Uterus (tissue), 2 donors: ENCODE data around the gene GNPAT.

ENCODE experiments used
- CTCF ChIP-seq, 4 experiments: fragments of 200-600 bp in 2 of 4; fragments of 450-650 bp in 2 of 4; sonication (generic) in 2 of 4; IDR thresholded peaks; one replicate each; pipeline ENCODE4 v1.5.1; 2016 to 2019; ENCODE audit warnings: antibody characterized with exemption in 4 of 4, mild to moderate bottlenecking in 2 of 4, moderate library complexity in 1 of 4
- POLR2A ChIP-seq, 2 donors: fragments of 450-650 bp; IDR thresholded peaks; one replicate each; pipeline ENCODE4 v1.6.1; 2016; ENCODE audit warnings: antibody characterized with exemption in 2 of 2, mild to moderate bottlenecking in 1 of 2, moderate library complexity in 1 of 2

GRCh38 chr1:231326248-231326647 is 85.2 kb downstream of the GNPAT start:
- TF ChIP-seq CTCF (IDR thresholded peaks at IDR 0.05) = no peak
- TF ChIP-seq POLR2A (IDR thresholded peaks at IDR 0.05) = no peak
